Liver (tissue), 9 donors: Measurements from ENCODE around the gene ATOH8. TPM values are rescaled to one million over a fixed set of nuclear protein-coding genes. Genes with fewer than 3 reads are reported as not detected.
A peak's percentile ranks its signal among the peaks of the same experiment; 100 is the strongest.

Source experiments
- DNase-seq: peaks from one replicate; pipeline ENCODE4 v3.0.0-alpha.2; 2017; ENCODE audit warnings: low spot score
- H3K27ac ChIP-seq, 2 donors: one replicate each; pipeline ENCODE4 v1.7.0; 2013; ENCODE audit warnings: inconsistent platforms in 2 of 2, low read length in 2 of 2, control low read depth in 1 of 2, low read depth in 1 of 2, mild to moderate bottlenecking in 1 of 2
- H3K27me3 ChIP-seq, 4 donors: one replicate each; pipeline versions ENCODE4 v1.6.1 to v1.7.0; 2013; ENCODE audit warnings: low read length in 3 of 4, inconsistent platforms in 1 of 4, mild to moderate bottlenecking in 1 of 4, moderate library complexity in 1 of 4; ENCODE audit not compliant: control insufficient read depth in 4 of 4, insufficient read depth in 4 of 4
- H3K36me3 ChIP-seq, 4 donors: one replicate each; pipeline versions ENCODE4 v1.6.1 to v1.7.0; 2013; ENCODE audit warnings: low read length in 3 of 4, mild to moderate bottlenecking in 3 of 4, low read depth in 1 of 4, moderate library complexity in 1 of 4; ENCODE audit not compliant: control insufficient read depth in 4 of 4, insufficient read depth in 3 of 4
- H3K4me1 ChIP-seq, 4 donors: one replicate each; pipeline versions ENCODE4 v1.6.1 to v1.7.0; 2013; ENCODE audit warnings: low read length in 3 of 4, mild to moderate bottlenecking in 3 of 4, moderate library complexity in 1 of 4; ENCODE audit not compliant: control insufficient read depth in 4 of 4, insufficient read depth in 4 of 4
- H3K4me3 ChIP-seq, 3 donors: one replicate each; pipeline versions ENCODE4 v1.6.1 to v1.7.0; 2013; ENCODE audit warnings: low read length in 3 of 3, control low read depth in 1 of 3, low read depth in 1 of 3, mild to moderate bottlenecking in 1 of 3
- H3K9ac ChIP-seq, 2 donors: one replicate each; pipeline ENCODE4 v1.7.0; 2013; ENCODE audit warnings: low read length in 2 of 2, mild to moderate bottlenecking in 2 of 2, moderate library complexity in 2 of 2, control low read depth in 1 of 2, low read depth in 1 of 2
- H3K9me3 ChIP-seq, 4 donors: one replicate each; pipeline versions ENCODE4 v1.6.1 to v1.7.0; 2013; ENCODE audit warnings: low read length in 3 of 4; ENCODE audit not compliant: control insufficient read depth in 4 of 4
- EGR1 ChIP-seq, 2 donors: IDR thresholded peaks; 2 replicates each; pipeline ENCODE4 v1.6.1; 2016 to 2018; ENCODE audit warnings: antibody characterized with exemption in 2 of 2, low read depth in 2 of 2
- FOXA1 ChIP-seq: IDR thresholded peaks from 2 replicates; pipeline ENCODE4 v1.6.1; 2016; ENCODE audit warnings: antibody characterized with exemption
- FOXA2 ChIP-seq: IDR thresholded peaks from 2 replicates; pipeline ENCODE4 v1.6.1; 2016; ENCODE audit warnings: antibody characterized with exemption
- HNF4G ChIP-seq: IDR thresholded peaks from 2 replicates; pipeline ENCODE4 v1.6.1; 2016; ENCODE audit warnings: antibody characterized with exemption
- JUND ChIP-seq, 2 donors: IDR thresholded peaks; 2 replicates each; pipeline ENCODE4 v1.6.1; 2016; ENCODE audit warnings: antibody characterized with exemption in 2 of 2
- NR2F2 ChIP-seq: IDR thresholded peaks from 2 replicates; pipeline ENCODE4 v1.6.1; 2016; ENCODE audit warnings: antibody characterized with exemption
- RAD21 ChIP-seq, 2 donors: IDR thresholded peaks; 2 replicates each; pipeline ENCODE4 v1.6.1; 2016; ENCODE audit warnings: antibody characterized with exemption in 2 of 2, mild to moderate bottlenecking in 2 of 2
- RXRA ChIP-seq, 2 donors: IDR thresholded peaks; 2 replicates each; pipeline ENCODE4 v1.6.1; 2017 to 2018; ENCODE audit warnings: antibody characterized with exemption in 2 of 2, mild to moderate bottlenecking in 1 of 2
- SP1 ChIP-seq: IDR thresholded peaks from 2 replicates; pipeline ENCODE4 v1.6.1; 2018; ENCODE audit warnings: antibody characterized with exemption, mild to moderate bottlenecking
- TAF1 ChIP-seq: conservative IDR thresholded peaks from 2 replicates; pipeline ENCODE4 v1.6.1; 2016; ENCODE audit warnings: antibody characterized with exemption, mild to moderate bottlenecking
- YY1 ChIP-seq: IDR thresholded peaks from 2 replicates; pipeline ENCODE4 v1.6.1; 2016; ENCODE audit warnings: antibody characterized with exemption, mild to moderate bottlenecking
- WGBS: extraction: QIAGEN DNeasy Blood & Tissue Kit; methylation state at CpG from one replicate; pipeline ENCODE4 v1.1.7; 2013; 5-methylcytosine and 5-hydroxymethylcytosine counted together
- polyA plus RNA-seq, 2 donors: library from polyadenylated mRNA; stranded (reverse) in 1 of 2; unstranded in 1 of 2; fragments of 200-250 nt in 1 of 2; fragments of >200 nt in 1 of 2; fragmentation: Nextera tagmentation in 1 of 2; extraction: Ambion mirVana in 1 of 2; gene quantifications; one replicate each; pipeline versions ENCODE4 v1.2.1 to v1.2.3, GENCODE V29; 2013 to 2015
- total RNA-seq, 2 donors: library from RNA; depleted of rRNA; stranded (reverse); fragments of >200 nt; gene quantifications; one replicate each; pipeline ENCODE4 v1.2.3, GENCODE V29; 2014
- TF ChIP-seq, protein P1 (sequence below): IDR thresholded peaks from 2 replicates; pipeline ENCODE4 v1.6.1; 2016; ENCODE audit warnings: antibody characterized with exemption, mild to moderate bottlenecking
- TF ChIP-seq, protein P2 (sequence below): IDR thresholded peaks from 2 replicates; pipeline ENCODE4 v1.6.1; 2016; ENCODE audit warnings: antibody characterized with exemption
- TF ChIP-seq, protein P3 (sequence below): fragments of 150-350 bp; IDR thresholded peaks from 2 replicates; pipeline ENCODE4 v1.5.1; 2017; ENCODE audit warnings: improper control_type of control experiment, low read depth, low read length; ENCODE audit not compliant: missing input control
- TF ChIP-seq, protein P4 (sequence below): IDR thresholded peaks from 2 replicates; pipeline ENCODE4 v1.6.1; 2016; ENCODE audit warnings: antibody characterized with exemption
- TF ChIP-seq, protein P5 (sequence below): IDR thresholded peaks from 2 replicates; pipeline ENCODE4 v1.6.1; 2016; ENCODE audit warnings: antibody characterized with exemption
- donor health status: healthy.
- donor health status: healthy.
- donor health status: healthy.
- donor health status: healthy.
- donor health status: healthy.

The ATOH8 gene
- total and polyA plus RNA-seq, 4 donors: 0.33 to 37.7 (median 26.8) TPM

DNA sequence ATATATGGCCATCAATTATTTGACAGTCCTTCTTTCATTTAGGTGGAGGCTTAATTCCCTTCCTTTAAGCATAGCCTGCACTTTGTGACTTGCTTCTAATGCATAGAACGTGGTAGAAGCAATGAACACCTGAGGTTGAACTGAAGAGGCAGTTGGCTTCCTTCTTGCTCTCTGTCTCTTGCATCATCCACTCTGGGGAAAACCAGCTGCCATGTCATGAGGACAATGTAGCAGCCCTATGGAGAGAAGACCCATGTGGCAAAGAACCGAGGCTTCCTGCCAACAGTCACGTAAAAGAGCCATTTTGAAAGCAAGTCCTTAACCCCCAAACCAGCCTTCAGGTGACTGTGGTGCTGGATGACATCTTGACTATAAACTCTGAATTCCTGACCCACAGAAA, 46.8 kb downstream of the ATOH8 start:
- Histone ChIP-seq H3K36me3 (no peaks in the 10 kb centered on the region), H3K4me3 (no peak overlapping the region), H3K4me1 (peaks cover 7 to 50% (median 28%) of the 10 kb centered on the region in 4 donors), H3K9ac (no peak overlapping the region), H3K27ac (peak overlapping the region in 1 of 2 donors; percentile 87), H3K27me3 (no peaks in the 10 kb centered on the region), H3K9me3 (peaks cover 0 to 5% (median 0%) of the 10 kb centered on the region in 4 donors)
- DNase-seq: no peak
- 77% methylated on average over 3 of the region's 3 CpGs for WGBS
- TF ChIP-seq, protein P1, sequence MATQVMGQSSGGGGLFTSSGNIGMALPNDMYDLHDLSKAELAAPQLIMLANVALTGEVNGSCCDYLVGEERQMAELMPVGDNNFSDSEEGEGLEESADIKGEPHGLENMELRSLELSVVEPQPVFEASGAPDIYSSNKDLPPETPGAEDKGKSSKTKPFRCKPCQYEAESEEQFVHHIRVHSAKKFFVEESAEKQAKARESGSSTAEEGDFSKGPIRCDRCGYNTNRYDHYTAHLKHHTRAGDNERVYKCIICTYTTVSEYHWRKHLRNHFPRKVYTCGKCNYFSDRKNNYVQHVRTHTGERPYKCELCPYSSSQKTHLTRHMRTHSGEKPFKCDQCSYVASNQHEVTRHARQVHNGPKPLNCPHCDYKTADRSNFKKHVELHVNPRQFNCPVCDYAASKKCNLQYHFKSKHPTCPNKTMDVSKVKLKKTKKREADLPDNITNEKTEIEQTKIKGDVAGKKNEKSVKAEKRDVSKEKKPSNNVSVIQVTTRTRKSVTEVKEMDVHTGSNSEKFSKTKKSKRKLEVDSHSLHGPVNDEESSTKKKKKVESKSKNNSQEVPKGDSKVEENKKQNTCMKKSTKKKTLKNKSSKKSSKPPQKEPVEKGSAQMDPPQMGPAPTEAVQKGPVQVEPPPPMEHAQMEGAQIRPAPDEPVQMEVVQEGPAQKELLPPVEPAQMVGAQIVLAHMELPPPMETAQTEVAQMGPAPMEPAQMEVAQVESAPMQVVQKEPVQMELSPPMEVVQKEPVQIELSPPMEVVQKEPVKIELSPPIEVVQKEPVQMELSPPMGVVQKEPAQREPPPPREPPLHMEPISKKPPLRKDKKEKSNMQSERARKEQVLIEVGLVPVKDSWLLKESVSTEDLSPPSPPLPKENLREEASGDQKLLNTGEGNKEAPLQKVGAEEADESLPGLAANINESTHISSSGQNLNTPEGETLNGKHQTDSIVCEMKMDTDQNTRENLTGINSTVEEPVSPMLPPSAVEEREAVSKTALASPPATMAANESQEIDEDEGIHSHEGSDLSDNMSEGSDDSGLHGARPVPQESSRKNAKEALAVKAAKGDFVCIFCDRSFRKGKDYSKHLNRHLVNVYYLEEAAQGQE: no peak
- TF ChIP-seq HNF4G: no peak

DNA sequence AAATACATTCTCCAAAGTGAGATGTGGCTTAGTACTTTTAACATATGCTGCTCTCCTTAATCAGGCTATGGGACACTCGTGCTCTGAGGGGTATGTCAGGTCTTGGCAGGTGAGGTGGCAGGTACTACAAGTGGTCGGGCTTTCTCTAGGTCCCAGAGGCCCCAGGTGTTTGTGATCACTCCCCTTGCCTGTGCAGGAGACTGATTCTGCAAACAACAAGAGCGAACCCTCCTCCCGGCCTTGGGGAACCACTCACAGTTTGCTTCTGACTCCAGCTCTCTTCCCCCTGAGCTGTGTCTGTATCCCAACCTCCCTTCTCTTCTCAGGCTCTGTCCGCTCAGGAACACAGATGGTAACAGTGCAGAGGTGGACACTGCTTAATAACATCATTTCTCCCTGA, 48.1 kb downstream of the ATOH8 start:
- Histone ChIP-seq H3K4me1 (peaks cover 6 to 49% (median 34%) of the 10 kb centered on the region in 4 donors), H3K9ac (no peak overlapping the region), H3K9me3 (peaks cover 0 to 5% (median 0%) of the 10 kb centered on the region in 4 donors), H3K4me3 (no peak overlapping the region), H3K27ac (no peak overlapping the region), H3K36me3 (no peaks in the 10 kb centered on the region), H3K27me3 (no peaks in the 10 kb centered on the region)
- TF ChIP-seq, protein P2, sequence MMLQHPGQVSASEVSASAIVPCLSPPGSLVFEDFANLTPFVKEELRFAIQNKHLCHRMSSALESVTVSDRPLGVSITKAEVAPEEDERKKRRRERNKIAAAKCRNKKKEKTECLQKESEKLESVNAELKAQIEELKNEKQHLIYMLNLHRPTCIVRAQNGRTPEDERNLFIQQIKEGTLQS: no peak
- TF ChIP-seq FOXA2: no peak
- TF ChIP-seq EGR1 (IDR thresholded peaks at IDR 0.05; ENCODE audit: low read depth in 2 of 2): no peak
- TF ChIP-seq TAF1: no peak
- TF ChIP-seq, protein P3, sequence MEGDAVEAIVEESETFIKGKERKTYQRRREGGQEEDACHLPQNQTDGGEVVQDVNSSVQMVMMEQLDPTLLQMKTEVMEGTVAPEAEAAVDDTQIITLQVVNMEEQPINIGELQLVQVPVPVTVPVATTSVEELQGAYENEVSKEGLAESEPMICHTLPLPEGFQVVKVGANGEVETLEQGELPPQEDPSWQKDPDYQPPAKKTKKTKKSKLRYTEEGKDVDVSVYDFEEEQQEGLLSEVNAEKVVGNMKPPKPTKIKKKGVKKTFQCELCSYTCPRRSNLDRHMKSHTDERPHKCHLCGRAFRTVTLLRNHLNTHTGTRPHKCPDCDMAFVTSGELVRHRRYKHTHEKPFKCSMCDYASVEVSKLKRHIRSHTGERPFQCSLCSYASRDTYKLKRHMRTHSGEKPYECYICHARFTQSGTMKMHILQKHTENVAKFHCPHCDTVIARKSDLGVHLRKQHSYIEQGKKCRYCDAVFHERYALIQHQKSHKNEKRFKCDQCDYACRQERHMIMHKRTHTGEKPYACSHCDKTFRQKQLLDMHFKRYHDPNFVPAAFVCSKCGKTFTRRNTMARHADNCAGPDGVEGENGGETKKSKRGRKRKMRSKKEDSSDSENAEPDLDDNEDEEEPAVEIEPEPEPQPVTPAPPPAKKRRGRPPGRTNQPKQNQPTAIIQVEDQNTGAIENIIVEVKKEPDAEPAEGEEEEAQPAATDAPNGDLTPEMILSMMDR: no peak
- no peak for TF ChIP-seq JUND (IDR thresholded peaks at IDR 0.05)
- TF ChIP-seq, protein P4, sequence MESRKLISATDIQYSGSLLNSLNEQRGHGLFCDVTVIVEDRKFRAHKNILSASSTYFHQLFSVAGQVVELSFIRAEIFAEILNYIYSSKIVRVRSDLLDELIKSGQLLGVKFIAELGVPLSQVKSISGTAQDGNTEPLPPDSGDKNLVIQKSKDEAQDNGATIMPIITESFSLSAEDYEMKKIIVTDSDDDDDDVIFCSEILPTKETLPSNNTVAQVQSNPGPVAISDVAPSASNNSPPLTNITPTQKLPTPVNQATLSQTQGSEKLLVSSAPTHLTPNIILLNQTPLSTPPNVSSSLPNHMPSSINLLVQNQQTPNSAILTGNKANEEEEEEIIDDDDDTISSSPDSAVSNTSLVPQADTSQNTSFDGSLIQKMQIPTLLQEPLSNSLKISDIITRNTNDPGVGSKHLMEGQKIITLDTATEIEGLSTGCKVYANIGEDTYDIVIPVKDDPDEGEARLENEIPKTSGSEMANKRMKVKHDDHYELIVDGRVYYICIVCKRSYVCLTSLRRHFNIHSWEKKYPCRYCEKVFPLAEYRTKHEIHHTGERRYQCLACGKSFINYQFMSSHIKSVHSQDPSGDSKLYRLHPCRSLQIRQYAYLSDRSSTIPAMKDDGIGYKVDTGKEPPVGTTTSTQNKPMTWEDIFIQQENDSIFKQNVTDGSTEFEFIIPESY: no peak
- TF ChIP-seq, protein P5, sequence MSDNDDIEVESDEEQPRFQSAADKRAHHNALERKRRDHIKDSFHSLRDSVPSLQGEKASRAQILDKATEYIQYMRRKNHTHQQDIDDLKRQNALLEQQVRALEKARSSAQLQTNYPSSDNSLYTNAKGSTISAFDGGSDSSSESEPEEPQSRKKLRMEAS: no peak
- TF ChIP-seq RAD21 (IDR thresholded peaks at IDR 0.05): no peak
- no peak for TF ChIP-seq RXRA (IDR thresholded peaks at IDR 0.05)
- no peak for TF ChIP-seq YY1
- TF ChIP-seq HNF4G: no peak
- TF ChIP-seq SP1: no peak
- no peak for TF ChIP-seq FOXA1
- TF ChIP-seq, protein P1: no peak
- no peak for TF ChIP-seq NR2F2
- no peak for DNase-seq
- 96% methylated on average over 5 of the region's 5 CpGs for WGBS
